ENCODE data around the gene HIPK4. TPM values are rescaled to one million over a fixed set of nuclear protein-coding genes. Genes with fewer than 3 reads are reported as not detected.
A peak's percentile ranks its signal among the peaks of the same experiment; 100 is the strongest.

Gene HIPK4
- total and polyA plus RNA-seq, 9 of the 15 experiments (the other 6 are each of a cell fraction or from before 2014, with no cell fraction given), result 0.06 to 0.09 TPM; not detected in 7

DNA sequence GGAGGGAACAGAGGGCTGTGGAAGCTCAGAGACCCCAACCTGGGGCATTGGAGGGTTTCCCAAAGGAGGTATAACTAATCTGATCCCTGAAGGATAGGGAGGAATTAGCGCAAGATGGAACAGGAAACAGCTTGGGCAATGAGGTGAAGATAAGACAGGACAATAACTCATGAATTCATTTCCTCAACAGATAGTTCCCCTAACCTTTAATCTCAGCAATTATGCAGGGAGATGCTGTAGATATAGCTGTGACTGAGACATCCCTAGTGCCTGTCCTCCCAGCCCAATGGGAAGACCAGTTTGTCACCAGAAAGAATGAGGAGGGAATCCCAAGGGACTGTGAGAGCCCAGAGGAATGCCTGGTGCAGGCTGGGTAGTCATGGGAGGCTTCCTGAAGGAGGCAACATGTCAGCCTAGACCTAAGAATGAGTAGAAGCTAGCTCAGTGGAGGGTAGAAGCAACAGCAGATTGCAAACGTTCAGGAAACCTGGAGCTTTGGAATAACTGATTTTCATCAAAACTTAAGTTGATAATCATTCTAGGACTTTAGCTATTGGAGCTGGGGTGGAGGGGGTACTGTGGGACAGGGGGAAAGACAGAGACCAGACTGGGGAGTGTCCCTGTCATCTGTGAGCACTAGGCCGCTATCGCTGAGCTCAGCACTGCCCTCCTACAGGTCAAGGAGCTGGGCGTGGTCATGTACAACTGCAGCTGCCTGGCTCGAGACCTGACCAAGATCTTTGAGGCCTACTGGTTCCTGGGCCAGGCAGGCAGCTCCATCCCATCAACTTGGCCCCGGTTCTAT, 18.8 kb downstream of the HIPK4 start (continued):
- no peak for TF ChIP-seq CEBPG (CRISPR knock-in tag; IDR thresholded peaks at IDR 0.05)
- no peak for TF ChIP-seq CEBPG (tag; conservative IDR thresholded peaks at IDR 0.05 in 1 of 2, IDR thresholded peaks at IDR 0.05 in 1 of 2)
- no peak for TF ChIP-seq MYBL2 (IDR thresholded peaks at IDR 0.05; ENCODE audit: low read depth)
- no peak for TF ChIP-seq MYBL2 (CRISPR knock-in tag; IDR thresholded peaks at IDR 0.05; ENCODE audit: borderline replicate concordance)
- TF ChIP-seq PYGO2 (tag; IDR thresholded peaks at IDR 0.05), result no peak
- TF ChIP-seq, protein P1, sequence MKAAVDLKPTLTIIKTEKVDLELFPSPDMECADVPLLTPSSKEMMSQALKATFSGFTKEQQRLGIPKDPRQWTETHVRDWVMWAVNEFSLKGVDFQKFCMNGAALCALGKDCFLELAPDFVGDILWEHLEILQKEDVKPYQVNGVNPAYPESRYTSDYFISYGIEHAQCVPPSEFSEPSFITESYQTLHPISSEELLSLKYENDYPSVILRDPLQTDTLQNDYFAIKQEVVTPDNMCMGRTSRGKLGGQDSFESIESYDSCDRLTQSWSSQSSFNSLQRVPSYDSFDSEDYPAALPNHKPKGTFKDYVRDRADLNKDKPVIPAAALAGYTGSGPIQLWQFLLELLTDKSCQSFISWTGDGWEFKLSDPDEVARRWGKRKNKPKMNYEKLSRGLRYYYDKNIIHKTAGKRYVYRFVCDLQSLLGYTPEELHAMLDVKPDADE (conservative IDR thresholded peaks at IDR 0.05; ENCODE audit: control insufficient read depth, low read depth, low read length), result peak; percentile 47; the same call in 1 of the 2 replicates
- no peak for TF ChIP-seq GABPB1 (CRISPR knock-in tag; IDR thresholded peaks at IDR 0.05)
- no peak for TF ChIP-seq RREB1 (CRISPR knock-in tag; IDR thresholded peaks at IDR 0.05)
- peak; percentile 70 for TF ChIP-seq ZFX (CRISPR knock-in tag; IDR thresholded peaks at IDR 0.05)
- peak; percentile 76 for TF ChIP-seq ETV1 (tag; conservative IDR thresholded peaks at IDR 0.05; ENCODE audit: low read depth)
- TF ChIP-seq NFIC (IDR thresholded peaks at IDR 0.05), result peak; percentile 30; the same call in 1 of the 2 replicates
- no peak for TF ChIP-seq TARDBP (IDR thresholded peaks at IDR 0.05)
- no peak for TF ChIP-seq TRIM25 (IDR thresholded peaks at IDR 0.05; ENCODE audit: borderline replicate concordance)
- TF ChIP-seq NR2C2 (CRISPR knock-in tag; IDR thresholded peaks at IDR 0.05), result no peak
- TF ChIP-seq NR2C2 (tag; IDR thresholded peaks at IDR 0.05), result no peak
- TF ChIP-seq CBFA2T3 (IDR thresholded peaks at IDR 0.05), result peak; percentile 86
- TF ChIP-seq, protein P2, sequence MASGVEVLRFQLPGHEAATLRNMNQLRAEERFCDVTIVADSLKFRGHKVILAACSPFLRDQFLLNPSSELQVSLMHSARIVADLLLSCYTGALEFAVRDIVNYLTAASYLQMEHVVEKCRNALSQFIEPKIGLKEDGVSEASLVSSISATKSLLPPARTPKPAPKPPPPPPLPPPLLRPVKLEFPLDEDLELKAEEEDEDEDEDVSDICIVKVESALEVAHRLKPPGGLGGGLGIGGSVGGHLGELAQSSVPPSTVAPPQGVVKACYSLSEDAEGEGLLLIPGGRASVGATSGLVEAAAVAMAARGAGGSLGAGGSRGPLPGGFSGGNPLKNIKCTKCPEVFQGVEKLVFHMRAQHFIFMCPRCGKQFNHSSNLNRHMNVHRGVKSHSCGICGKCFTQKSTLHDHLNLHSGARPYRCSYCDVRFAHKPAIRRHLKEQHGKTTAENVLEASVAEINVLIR (CRISPR knock-in tag; IDR thresholded peaks at IDR 0.05), result 0 out of 2 replicates have a peak, but pooled peaks have one; percentile 17
- TF ChIP-seq TEAD4 (IDR thresholded peaks at IDR 0.05; ENCODE audit: low read length), result peak; percentile 60
- no peak for TF ChIP-seq TEAD4 (CRISPR knock-in tag; IDR thresholded peaks at IDR 0.05; ENCODE audit: borderline replicate concordance)

Data from K562 (cell line).